Measurements from ENCODE around the gene ZNHIT1. TPM values are rescaled to one million over a fixed set of nuclear protein-coding genes. Genes with fewer than 3 reads are reported as not detected.

ZNHIT1 gene
- total and polyA plus RNA-seq, 11 donors: 47.0 to 156 (median 61.0) TPM

GRCh38 chr7:101244375-101245146 is 26.6 kb downstream of the ZNHIT1 start, which contains the start of gene FIS1:
Gene FIS1 (minus strand): TSS chr7:101245081. CDS start chr7:101245004, 77 bp downstream.
- WGBS, 4 donors: 0 to 2% (median 0%) methylated on average over 30 to 45 of the region's 45 CpGs
- Histone ChIP-seq H3K36me3 (peaks cover 0 to 51% (median 28%) of the 10 kb centered on the region in 9 donors), H3K27ac (peak within 1 kb of the TSS; percentile 84 to 99 (median 95))

GRCh38 chr7:101245147-101245668 is 27.2 kb downstream of the ZNHIT1 start:
- peak overlapping the region; percentile 84 to 99 (median 95) for H3K27ac ChIP-seq
- peak overlapping the region; percentile 66 to 95 (median 82) for H3K4me3 ChIP-seq
- no peaks in the 10 kb centered on the region for H3K27me3 ChIP-seq
- WGBS, 4 donors: 25 to 45% (median 33%) methylated on average over 23 to 32 of the region's 32 CpGs
- no peaks in the 10 kb centered on the region for H3K9me3 ChIP-seq
- TF ChIP-seq CTCF (IDR thresholded peaks at IDR 0.05) (no peak), POLR2A (IDR thresholded peaks at IDR 0.05) (no peak)
- H3K36me3 ChIP-seq: peaks cover 0 to 49% (median 26%) of the 10 kb centered on the region in 9 donors
- peaks cover 5 to 51% (median 34%) of the 10 kb centered on the region in 12 donors for H3K4me1 ChIP-seq
- peak in 1 of 5 donors; percentile 42 for DNase-seq
- no peak for ATAC-seq
- intact Hi-C loops (cut with DNase I): loop anchor here in 4 of 10 donors (2.0 to 10.0 kb wide), 3 partner anchors 26 to 360 kb away; partner anchors contain the start of genes ZNHIT1 (in 2 of the 4), PLOD3 (in 1 of the 4) and UFSP1 (in 1 of the 4)

More at GRCh38 chr7:101244375-101245146, 26.6 kb downstream of the ZNHIT1 start, which contains the start of gene FIS1:
- peak; percentile 98 to 99 (median 98) for ATAC-seq
- peaks cover 5 to 55% (median 37%) of the 10 kb centered on the region in 12 donors for H3K4me1 ChIP-seq
- peak within 1 kb of the TSS; percentile 66 to 95 (median 82) for H3K4me3 ChIP-seq
- H3K9me3 ChIP-seq: no peaks in the 10 kb centered on the region
- DNase-seq: peak; percentile 94 to 97 (median 95)
- TF ChIP-seq CTCF (IDR thresholded peaks at IDR 0.05) (peak in 11 of 12 donors; percentile 15 to 99 (median 93)), POLR2A (IDR thresholded peaks at IDR 0.05) (peak; percentile 43 to 85)
- H3K27me3 ChIP-seq: no peaks in the 10 kb centered on the region
- intact Hi-C loops (cut with DNase I): loop anchor here in 7 of 10 donors (1.0 to 10.0 kb wide), 5 partner anchors 8 to 360 kb away; partner anchors contain the start of genes PLOD3 (in 4 of the 7), ZNHIT1 (in 2 of the 7) and UFSP1 (in 1 of the 7)

GRCh38 chr7:101248276-101248675 is 30.3 kb downstream of the ZNHIT1 start:
- WGBS, 4 donors: 94 to 97% (median 95%) methylated on average over 5 of the region's 5 CpGs
- H3K27ac ChIP-seq: no peak overlapping the region
- no peaks in the 10 kb centered on the region for H3K9me3 ChIP-seq
- no peak for ATAC-seq
- intact Hi-C loops (cut with DNase I): loop anchor here in 1 of 10 donors (10.0 kb wide), 1 partner anchor 363 kb away; the partner anchor contains the start of gene UFSP1
- H3K4me1 ChIP-seq: peaks cover 5 to 45% (median 35%) of the 10 kb centered on the region in 12 donors
- no peak for TF ChIP-seq CTCF (IDR thresholded peaks at IDR 0.05)
- TF ChIP-seq POLR2A (IDR thresholded peaks at IDR 0.05): no peak
- H3K27me3 ChIP-seq: no peaks in the 10 kb centered on the region
- H3K36me3 ChIP-seq: peaks cover 0 to 32% (median 16%) of the 10 kb centered on the region in 9 donors
- DNase-seq: no peak
- no peak overlapping the region for H3K4me3 ChIP-seq
